Spleen (tissue), 11 donors: ENCODE measurements around the gene MEI4. TPM values are rescaled to one million over a fixed set of nuclear protein-coding genes. Genes with fewer than 3 reads are reported as not detected.

Experiments
- DNase-seq: peaks from one replicate; pipeline ENCODE4 v3.0.0-alpha.2; 2020
- H3K27ac ChIP-seq, 8 donors: fragments of 200-600 bp; sonication (generic) in 7 of 8; 1 replicate in 4 of 8; 2 replicates in 4 of 8; pipeline versions ENCODE4 v1.5.0 to v1.8.0; 2016 to 2021; ENCODE audit warnings: inconsistent platforms in 4 of 8, mild to moderate bottlenecking in 4 of 8, moderate library complexity in 1 of 8
- H3K27me3 ChIP-seq, 7 donors: fragments of 200-600 bp; sonication (generic) in 6 of 7; replicated peaks in 1 of 7; 1 replicate in 4 of 7; 2 replicates in 3 of 7; pipeline versions ENCODE4 v1.5.0 to v1.8.0; 2016 to 2021; ENCODE audit warnings: inconsistent platforms in 3 of 7, mild to moderate bottlenecking in 1 of 7
- H3K36me3 ChIP-seq, 6 donors: fragments of 200-600 bp; sonication (generic) in 5 of 6; 1 replicate in 4 of 6; 2 replicates in 2 of 6; pipeline versions ENCODE4 v1.5.0 to v1.8.0; 2016 to 2021; ENCODE audit warnings: inconsistent platforms in 2 of 6
- H3K4me1 ChIP-seq, 6 donors: fragments of 200-600 bp; sonication (generic) in 5 of 6; 1 replicate in 3 of 6; 2 replicates in 3 of 6; pipeline versions ENCODE4 v1.5.0 to v1.8.0; 2016 to 2021; ENCODE audit warnings: inconsistent platforms in 3 of 6
- H3K4me3 ChIP-seq, 8 donors: fragments of 200-600 bp; sonication (generic) in 7 of 8; 1 replicate in 4 of 8; 2 replicates in 4 of 8; pipeline versions ENCODE4 v1.5.0 to v1.8.0; 2016 to 2021; ENCODE audit warnings: inconsistent platforms in 4 of 8, mild to moderate bottlenecking in 4 of 8, moderate library complexity in 2 of 8
- H3K9me3 ChIP-seq, 8 donors: fragments of 200-600 bp; sonication (generic) in 7 of 8; 1 replicate in 4 of 8; 2 replicates in 4 of 8; pipeline versions ENCODE4 v1.5.0 to v1.8.0; 2016 to 2021; ENCODE audit warnings: inconsistent platforms in 4 of 8
- CTCF ChIP-seq, 11 experiments: fragments of 200-600 bp in 7 of 11; fragments of 450-650 bp in 4 of 11; sonication (generic) in 4 of 11; IDR thresholded peaks in 8 of 11; conservative IDR thresholded peaks in 3 of 11; 1 replicate in 7 of 11; 2 replicates in 4 of 11; pipeline versions ENCODE4 v1.4.0 to v1.8.0; 2016 to 2021; ENCODE audit warnings: antibody characterized with exemption in 11 of 11, inconsistent platforms in 4 of 11, mild to moderate bottlenecking in 1 of 11
- POLR2A ChIP-seq, 3 donors: fragments of 450-650 bp; IDR thresholded peaks; one replicate each; pipeline ENCODE4 v1.5.1; 2017; ENCODE audit warnings: antibody characterized with exemption in 3 of 3, mild to moderate bottlenecking in 1 of 3
- POLR2AphosphoS5 ChIP-seq, 3 donors: sonication (generic); formaldehyde crosslinking; IDR thresholded peaks; one replicate each; pipeline ENCODE4 v1.5.1; 2017; ENCODE audit warnings: antibody characterized with exemption in 3 of 3
- WGBS, 5 donors: extraction: QIAGEN DNeasy Blood & Tissue Kit in 3 of 5; methylation state at CpG; one replicate each; pipeline versions ENCODE4 v1.1.5 to v1.1.7; 2013 to 2018; 5-methylcytosine and 5-hydroxymethylcytosine counted together
- intact Hi-C: fragments of 100-400 bp; cut with DNase I; formaldehyde crosslinking; loops from one replicate; pipeline ENCODE4 v1.15.0; 2023; ENCODE audit warnings: low total_unique reads
- polyA plus RNA-seq, 3 donors: library from polyadenylated mRNA; stranded (reverse); fragments of 200-250 nt; gene quantifications; one replicate each; pipeline ENCODE4 v1.2.1, GENCODE V29; 2013
- total RNA-seq, 7 donors: library from RNA; depleted of rRNA in 3 of 7; stranded (reverse); fragments of >200 nt in 3 of 7; fragmentation: NEBNext Ultra II Directional in 4 of 7; extraction: Animal tissue kit (Norgen Biotek cat#: 25700) in 4 of 7; gene quantifications; one replicate each; pipeline versions ENCODE4 v1.1.0 to v1.2.1, GENCODE V29; 2016 to 2021
- donor health status: healthy with polysubstance abuse.
- donor health status: DM: no; HTN: no; CAD: no; lungs with moderate emphysema.
- donor health status: DM: no; HTN: no; CAD: no.
- donor health status: Bipolar disorder and iron deficiency.
- donor health status: healthy.
- donor health status: DM: no; HTN: no; CAD: no.
- donor health status: DM: yes; HTN: yes; CAD: no.

The MEI4 gene
- total and polyA plus RNA-seq, 10 donors: 0.03 to 0.26 TPM; not detected in 8

GRCh38 chr6:77774457-77774856, 121.6 kb downstream of the MEI4 start:
- H3K9me3 ChIP-seq: peaks cover 0 to 31% (median 6%) of the 10 kb centered on the region in 8 donors
- no peaks in the 10 kb centered on the region for H3K4me1 ChIP-seq
- WGBS, 5 donors: 62 to 74% (median 72%) methylated on average over 1 of the region's 1 CpG
- intact Hi-C loops: no loop called here
- DNase-seq: no peak
- no peaks in the 10 kb centered on the region for H3K27me3 ChIP-seq
- no peaks in the 10 kb centered on the region for H3K36me3 ChIP-seq
- H3K27ac ChIP-seq: no peak overlapping the region
- TF ChIP-seq POLR2AphosphoS5 (IDR thresholded peaks at IDR 0.05) (no peak), POLR2A (IDR thresholded peaks at IDR 0.05) (no peak)
- no peak overlapping the region for H3K4me3 ChIP-seq

GRCh38 chr6:77776441-77776840, 123.6 kb downstream of the MEI4 start:
- WGBS, 5 donors: 59 to 100% (median 65%) methylated on average over 1 of the region's 1 CpG
- H3K4me1 ChIP-seq: no peaks in the 10 kb centered on the region
- H3K27ac ChIP-seq: no peak overlapping the region
- intact Hi-C loops: no loop called here
- no peak for TF ChIP-seq CTCF (IDR thresholded peaks at IDR 0.05 in 8 of 11, conservative IDR thresholded peaks at IDR 0.05 in 3 of 11)
- TF ChIP-seq POLR2AphosphoS5 (IDR thresholded peaks at IDR 0.05): no peak
- no peak for TF ChIP-seq POLR2A (IDR thresholded peaks at IDR 0.05)
- no peaks in the 10 kb centered on the region for H3K27me3 ChIP-seq
- H3K36me3 ChIP-seq: no peaks in the 10 kb centered on the region
- H3K9me3 ChIP-seq: peaks cover 0 to 29% (median 4%) of the 10 kb centered on the region in 8 donors
- DNase-seq: no peak
- H3K4me3 ChIP-seq: no peak overlapping the region

DNA sequence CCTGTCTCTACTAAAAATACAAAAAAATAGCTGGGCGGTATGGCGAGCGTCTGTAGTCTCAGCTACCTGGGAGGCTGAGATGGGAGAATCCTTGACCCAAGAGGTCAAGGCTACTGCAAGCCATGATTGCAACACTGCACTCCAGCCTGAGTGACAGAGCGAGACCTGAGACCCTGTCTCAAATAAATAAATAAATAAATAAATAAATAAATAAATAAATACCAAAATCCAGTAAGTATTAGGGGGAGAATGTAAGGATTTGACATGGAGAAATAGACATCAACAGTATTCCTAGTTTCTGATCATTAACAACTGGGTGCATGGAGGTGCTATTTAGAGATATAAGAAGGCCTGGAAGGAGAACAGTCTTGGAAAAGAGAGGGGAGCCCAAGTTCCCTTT, 125.7 kb downstream of the MEI4 start:
- H3K4me1 ChIP-seq: no peaks in the 10 kb centered on the region
- H3K36me3 ChIP-seq: no peaks in the 10 kb centered on the region
- TF ChIP-seq POLR2A (IDR thresholded peaks at IDR 0.05) (no peak), CTCF (IDR thresholded peaks at IDR 0.05 in 8 of 11, conservative IDR thresholded peaks at IDR 0.05 in 3 of 11) (no peak), POLR2AphosphoS5 (IDR thresholded peaks at IDR 0.05) (no peak)
- 87 to 98% (median 91%) methylated on average over 4 of the region's 4 CpGs for WGBS, 5 donors
- H3K4me3 ChIP-seq: no peak overlapping the region
- intact Hi-C loops: no loop called here
- no peak overlapping the region for H3K27ac ChIP-seq
- H3K27me3 ChIP-seq: no peaks in the 10 kb centered on the region
- peaks cover 0 to 26% (median 3%) of the 10 kb centered on the region in 8 donors for H3K9me3 ChIP-seq
- no peak for DNase-seq

DNA sequence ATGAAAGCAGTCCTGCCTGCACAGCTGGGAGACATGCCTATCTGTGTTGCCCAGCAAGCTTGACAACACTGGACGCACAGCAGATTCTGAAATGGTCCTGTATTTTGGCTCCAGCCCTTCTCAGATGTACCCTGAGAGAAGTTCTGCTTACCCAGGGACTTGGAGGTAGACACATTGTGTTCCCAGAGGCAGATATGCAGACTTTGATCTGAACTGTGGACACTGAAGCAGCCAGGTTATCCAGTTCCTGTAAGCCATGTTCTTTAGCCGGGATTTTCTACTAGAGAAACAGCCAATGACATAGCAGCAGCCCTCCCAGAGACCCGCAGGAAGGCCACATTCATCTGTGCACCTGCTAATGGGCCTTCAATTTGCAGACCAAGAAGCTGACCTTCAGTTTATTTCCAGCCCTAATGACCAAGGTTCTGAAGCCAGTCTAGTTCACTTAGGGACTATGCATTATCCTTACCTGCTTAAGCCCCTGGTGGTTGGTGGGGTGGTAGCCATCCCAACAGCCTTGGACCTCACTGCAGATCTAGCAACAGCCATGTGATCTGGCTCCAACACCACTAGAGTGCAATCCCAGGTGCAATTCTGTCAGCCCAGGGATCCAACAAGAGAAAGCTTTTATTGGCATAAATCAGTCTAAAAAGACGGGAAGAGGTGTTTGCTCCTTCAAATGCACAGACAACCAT, 134.2 kb downstream of the MEI4 start:
- no peaks in the 10 kb centered on the region for H3K4me1 ChIP-seq
- intact Hi-C loops: no loop called here
- no peak for TF ChIP-seq POLR2AphosphoS5 (IDR thresholded peaks at IDR 0.05)
- no peak for TF ChIP-seq POLR2A (IDR thresholded peaks at IDR 0.05)
- no peak for TF ChIP-seq CTCF (IDR thresholded peaks at IDR 0.05 in 8 of 11, conservative IDR thresholded peaks at IDR 0.05 in 3 of 11)
- H3K4me3 ChIP-seq: no peak overlapping the region
- H3K36me3 ChIP-seq: no peaks in the 10 kb centered on the region
- WGBS, 5 donors: 66 to 93% (median 84%) methylated on average over 4 of the region's 4 CpGs
- DNase-seq: no peak
- H3K27me3 ChIP-seq: no peaks in the 10 kb centered on the region
- H3K9me3 ChIP-seq: peaks cover 0 to 22% (median 7%) of the 10 kb centered on the region in 8 donors
- no peak overlapping the region for H3K27ac ChIP-seq
